HEK293 (cell line): ENCODE measurements around the gene ZNF446.

Source experiments
- CTCF ChIA-PET: fragments of 350-600 bp; formaldehyde crosslinking; extraction: SDS; loops from one replicate; lab custom pipeline; 2021; ENCODE audit warnings: antibody characterized with exemption; lab: Yijun Ruan, JAX
- POLR2A ChIA-PET: fragments of 300-600 bp; formaldehyde crosslinking; extraction: SDS; loops from one replicate; lab custom pipeline; 2020; ENCODE audit warnings: antibody characterized with exemption, inconsistent platforms; lab: Yijun Ruan, JAX
- H3K27ac ChIP-seq: fragments of 200-500 bp; sonication (Bioruptor generic); 2 replicates; pipeline ENCODE4 v1.5.1; 2014; ENCODE audit warnings: low read depth, low read length, control low read depth, inconsistent platforms; ENCODE audit errors: extremely low read depth
- H3K36me3 ChIP-seq, 2 experiments: fragments of 200-500 bp in 1 of 2; sonication (Bioruptor generic) in 1 of 2; 1 replicate in 1 of 2; 2 replicates in 1 of 2; pipeline ENCODE4 v1.5.1; 2014 to 2017; ENCODE audit warnings: inconsistent platforms in 2 of 2, low read length in 2 of 2; ENCODE audit not compliant: control insufficient read depth in 2 of 2, insufficient read depth in 1 of 2
- H3K4me1 ChIP-seq: fragments of 200-500 bp; sonication (Bioruptor generic); 2 replicates; pipeline ENCODE4 v1.5.1; 2014; ENCODE audit warnings: mild to moderate bottlenecking, low read length, inconsistent platforms; ENCODE audit not compliant: control insufficient read depth, insufficient read depth
- H3K4me3 ChIP-seq: 2 replicates; pipeline ENCODE4 v1.5.1; 2011; ENCODE audit warnings: low read depth, mild to moderate bottlenecking, control low read depth, low read length, moderate library complexity
- H3K9me3 ChIP-seq: fragments of 200-500 bp; sonication (Bioruptor generic); 2 replicates; pipeline ENCODE4 v1.5.1; 2014; ENCODE audit warnings: low read depth, low read length, inconsistent platforms; ENCODE audit not compliant: control insufficient read depth, insufficient read depth
- EGR2 ChIP-seq: fragments of 450-650 bp; formaldehyde crosslinking; IDR thresholded peaks from 2 replicates; pipeline ENCODE4 v1.5.1; 2016; ENCODE audit warnings: low read depth, missing biosample characterization, missing genetic modification characterization
- PRDM10 ChIP-seq: fragments of 450-650 bp; formaldehyde crosslinking; IDR thresholded peaks from 2 replicates; pipeline ENCODE4 v1.5.1; 2016; ENCODE audit warnings: missing biosample characterization, missing genetic modification characterization
- YY1 ChIP-seq: fragments of 450-650 bp; formaldehyde crosslinking; IDR thresholded peaks from 2 replicates; pipeline ENCODE4 v1.5.1; 2018; ENCODE audit warnings: missing biosample characterization, missing genetic modification characterization
- ZBTB11 ChIP-seq: fragments of 450-650 bp; formaldehyde crosslinking; conservative IDR thresholded peaks from 2 replicates; pipeline ENCODE4 v1.5.1; 2016; ENCODE audit warnings: low read depth, missing biosample characterization, missing genetic modification characterization
- ZBTB17 ChIP-seq: fragments of 450-650 bp; formaldehyde crosslinking; IDR thresholded peaks from 2 replicates; pipeline ENCODE4 v1.5.1; 2016; ENCODE audit warnings: missing biosample characterization, missing genetic modification characterization
- ZBTB8A ChIP-seq: fragments of 450-650 bp; formaldehyde crosslinking; IDR thresholded peaks from 2 replicates; pipeline ENCODE4 v1.5.1; 2016; ENCODE audit warnings: missing biosample characterization, missing genetic modification characterization
- ZFHX2 ChIP-seq: fragments of 450-650 bp; formaldehyde crosslinking; conservative IDR thresholded peaks from 2 replicates; pipeline ENCODE4 v1.5.1; 2016; ENCODE audit warnings: missing biosample characterization, missing genetic modification characterization
- ZNF366 ChIP-seq: fragments of 450-650 bp; formaldehyde crosslinking; conservative IDR thresholded peaks from 2 replicates; pipeline ENCODE4 v1.5.1; 2016; ENCODE audit warnings: missing biosample characterization, missing genetic modification characterization
- ZNF514 ChIP-seq: fragments of 450-650 bp; formaldehyde crosslinking; IDR thresholded peaks from 2 replicates; pipeline ENCODE4 v1.5.1; 2016; ENCODE audit warnings: missing biosample characterization, missing genetic modification characterization
- ZNF660 ChIP-seq: fragments of 450-650 bp; IDR thresholded peaks from 2 replicates; pipeline ENCODE4 v1.5.1; 2018; ENCODE audit warnings: missing biosample characterization, mild to moderate bottlenecking, missing genetic modification characterization
- ZNF707 ChIP-seq: fragments of 450-650 bp; formaldehyde crosslinking; IDR thresholded peaks from 2 replicates; pipeline ENCODE4 v1.5.1; 2016; ENCODE audit warnings: missing biosample characterization, missing genetic modification characterization
- ZXDB ChIP-seq: fragments of 450-650 bp; formaldehyde crosslinking; IDR thresholded peaks from 2 replicates; pipeline ENCODE4 v1.5.1; 2016; ENCODE audit warnings: missing biosample characterization, missing genetic modification characterization

The ZNF446 gene

GRCh38 chr19:58519355-58520256 lies 43.5 kb downstream of the ZNF446 start, which contains the start of gene ZBTB45 (continued):
- peak; percentile 100 for TF ChIP-seq ZBTB11 (tag by site-specific recombination)
- peak; percentile 69 for TF ChIP-seq ZFHX2 (tag by site-specific recombination)
- peak; percentile 53; the same call in 1 of the 2 replicates for TF ChIP-seq ZNF366 (tag by site-specific recombination)
- TF ChIP-seq ZXDB (tag by site-specific recombination) = peak; percentile 99
- peak; percentile 90 for TF ChIP-seq YY1 (tag by site-specific recombination)
- peak; percentile 97 for TF ChIP-seq ZBTB17
- TF ChIP-seq ZNF707 = no peak; the same call in 1 of the 2 replicates
- no peak for TF ChIP-seq ZNF514 (tag by site-specific recombination)
- TF ChIP-seq EGR2 = peak; percentile 69
- peak; percentile 77; the same call in 1 of the 2 replicates for TF ChIP-seq PRDM10 (tag by site-specific recombination)

GRCh38 chr19:58520257-58520599 lies 44.1 kb downstream of the ZNF446 start:
- CTCF ChIA-PET = interaction anchor here (0.6 to 3.4 kb wide), 36 partner anchors 12 to 385 kb away, joined by 3 to 26 read pairs (median 5); partner anchors contain the start of genes CHMP2A, TRIM28, ZNF446 and ZNF497
- H3K27ac ChIP-seq = peak overlapping the region; percentile 94
- H3K36me3 ChIP-seq = peaks cover 0 to 22% of the 10 kb centered on the region in 2 experiments; a peak in 1 of 3 replicates
- H3K4me1 ChIP-seq = peaks cover 10% of the 10 kb centered on the region
- POLR2A ChIA-PET = interaction anchor here (0.6 to 4.6 kb wide), 44 partner anchors 8 to 603 kb away, joined by 3 to 107 read pairs (median 5); partner anchors contain the start of genes CHMP2A, MZF1, TRIM28 and UBE2M
- peak overlapping the region; percentile 74 for H3K4me3 ChIP-seq
- peak; percentile 31; the same call in 1 of the 2 replicates for TF ChIP-seq ZNF660 (tag by site-specific recombination)
- no peak for TF ChIP-seq ZBTB8A (tag by site-specific recombination)
- peak; percentile 82 for TF ChIP-seq PRDM10 (tag by site-specific recombination)
- TF ChIP-seq, all 188 proteins: peak for 2
- no peaks in the 10 kb centered on the region for H3K9me3 ChIP-seq
